ENCODE measurements around the gene RBM33. TPM values are rescaled to one million over a fixed set of nuclear protein-coding genes. Genes with fewer than 3 reads are reported as not detected.
"Not testable (repeated sequence)": the region's sequence is repeated elsewhere in the genome, so short reads cannot be mapped to it uniquely, and the experiment has no call there.

Gene RBM33
- total and polyA plus RNA-seq, 3 experiments from 2014 or later: 68.5 to 71.6 (median 68.7) TPM

DNA sequence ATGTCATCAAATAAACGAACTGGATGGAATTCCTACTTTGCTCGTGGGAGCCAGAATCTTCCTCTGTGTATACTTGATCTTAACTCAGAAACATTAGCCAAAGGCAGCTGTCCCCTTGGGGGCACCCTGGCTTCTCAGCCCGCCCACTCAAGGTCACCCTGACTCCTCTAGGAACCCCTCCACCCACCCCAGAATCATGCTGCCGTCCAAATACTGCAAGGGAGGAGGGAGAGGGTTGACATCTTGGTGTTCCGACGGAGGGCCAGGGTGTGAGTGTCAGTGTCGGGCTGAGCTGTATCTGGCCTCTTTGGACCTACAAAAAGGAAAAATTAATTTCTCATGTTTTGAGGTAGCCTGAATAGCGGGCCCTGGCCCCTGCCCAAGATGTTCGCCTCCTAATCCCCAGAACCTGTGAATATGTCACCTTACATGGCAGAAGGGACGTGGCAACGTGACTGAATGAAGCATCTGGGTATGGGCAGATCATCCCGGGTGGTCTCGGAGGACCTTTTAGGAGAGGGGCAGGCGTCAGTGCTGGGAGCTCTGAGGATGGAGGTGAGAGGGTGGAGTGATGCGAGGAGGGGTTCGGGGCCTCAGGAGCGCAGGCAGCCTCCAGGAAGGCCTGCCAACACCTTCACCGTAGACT, 40.5 kb upstream of the RBM33 start:
- H3K36me3 Mint-ChIP-seq: no peaks in the 10 kb centered on the region
- no peaks in the 10 kb centered on the region for H3K27me3 ChIP-seq (ENCODE audit: insufficient read depth, low read length, poor library complexity, severe bottlenecking)
- H3K36me3 ChIP-seq (ENCODE audit: insufficient read depth, low read length): no peaks in the 10 kb centered on the region
- peak overlapping the region in 1 of 8 donors; percentile 84 for H3K27ac Mint-ChIP-seq
- no peaks in the 10 kb centered on the region for H3K4me1 ChIP-seq (ENCODE audit: insufficient read depth, low read length)
- H3K4me3 ChIP-seq (ENCODE audit: low read length): no peak overlapping the region
- no peaks in the 10 kb centered on the region for H3K9me3 Mint-ChIP-seq
- ChIA-PET CTCF (interaction anchor here (2.2 kb wide), 1 partner anchor 164 kb away, joined by 6 read pairs; no protein-coding TSS in a partner anchor), POLR2A (no interaction called here)
- no peaks in the 10 kb centered on the region for H3K9me3 ChIP-seq (ENCODE audit: low read length)
- H3K27me3 Mint-ChIP-seq: peaks cover 11 to 55% of the 10 kb centered on the region in 2 donors
- H3K27ac ChIP-seq (ENCODE audit: low read depth, low read length): no peak overlapping the region
- H3K4me1 Mint-ChIP-seq: peaks cover 0 to 1% (median under 1%) of the 10 kb centered on the region in 3 donors
- no peak for DNase-seq
- no peak overlapping the region for H3K4me3 Mint-ChIP-seq

DNA sequence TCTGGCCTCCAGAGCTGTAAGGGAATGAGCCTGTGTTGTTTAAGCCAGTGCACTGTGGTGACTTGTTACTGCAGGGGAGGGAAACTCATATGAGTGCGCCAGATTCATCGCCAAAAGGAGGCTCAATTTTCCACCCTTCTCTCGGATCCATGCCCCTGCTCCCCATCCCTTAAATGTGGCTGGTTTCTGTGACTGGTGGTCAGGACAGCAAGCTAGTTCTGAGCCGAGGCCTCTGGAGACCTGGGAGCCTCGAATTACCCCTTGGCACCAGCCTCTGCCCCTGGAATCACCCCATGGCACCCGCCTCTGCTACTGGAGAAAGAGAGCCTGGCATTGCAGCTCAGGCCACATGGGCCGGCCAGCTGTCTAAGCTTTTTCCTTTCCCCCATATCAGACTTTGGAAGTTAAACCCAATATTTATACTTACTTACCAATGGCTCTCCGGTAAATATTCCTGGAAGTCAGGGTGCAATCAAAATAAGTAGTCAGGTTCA, 39.9 kb upstream of the RBM33 start:
- Mint-ChIP-seq H3K4me1 (no peaks in the 10 kb centered on the region), H3K9me3 (no peaks in the 10 kb centered on the region), H3K36me3 (no peaks in the 10 kb centered on the region), H3K27me3 (peaks cover 6 to 49% of the 10 kb centered on the region in 2 donors), H3K27ac (no peak overlapping the region), H3K4me3 (no peak overlapping the region)
- Histone ChIP-seq H3K9me3 (ENCODE audit: low read length) (no peaks in the 10 kb centered on the region), H3K36me3 (ENCODE audit: insufficient read depth, low read length) (no peaks in the 10 kb centered on the region), H3K27me3 (ENCODE audit: insufficient read depth, low read length, poor library complexity, severe bottlenecking) (no peaks in the 10 kb centered on the region), H3K4me3 (ENCODE audit: low read length) (no peak overlapping the region), H3K4me1 (ENCODE audit: insufficient read depth, low read length) (no peaks in the 10 kb centered on the region), H3K27ac (ENCODE audit: low read depth, low read length) (no peak overlapping the region)
- ChIA-PET CTCF (interaction anchor here (0.7 to 2.2 kb wide), 2 partner anchors 14 to 163 kb away, joined by 3 to 6 read pairs; no protein-coding TSS in a partner anchor), POLR2A (no interaction called here)
- DNase-seq: no peak

DNA sequence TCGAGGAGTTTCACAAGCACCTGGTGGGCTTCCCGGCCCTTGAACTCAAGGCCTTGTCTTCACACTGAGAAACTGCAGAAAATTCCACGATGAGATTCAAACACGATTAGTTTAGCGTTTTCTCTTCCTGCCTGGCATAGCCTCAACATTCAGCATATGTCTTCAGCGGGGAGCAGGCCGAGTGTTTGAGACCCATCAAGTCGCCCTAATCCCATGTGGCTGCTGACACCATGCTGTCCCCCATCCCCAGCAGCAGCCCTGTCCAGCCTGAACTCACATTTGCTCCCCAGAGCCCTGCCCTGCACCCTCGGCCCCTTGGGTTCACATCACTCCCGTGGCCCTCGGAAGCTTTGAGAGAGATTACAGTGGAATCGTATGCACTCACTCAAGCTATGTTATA, 35.3 kb upstream of the RBM33 start:
- H3K4me1 Mint-ChIP-seq: no peaks in the 10 kb centered on the region
- H3K27ac Mint-ChIP-seq: no peak overlapping the region
- H3K4me3 ChIP-seq (ENCODE audit: low read length): no peak overlapping the region
- DNase-seq: no peak
- H3K27me3 Mint-ChIP-seq: peaks cover 4 to 25% of the 10 kb centered on the region in 2 donors
- H3K36me3 ChIP-seq (ENCODE audit: insufficient read depth, low read length): no peaks in the 10 kb centered on the region
- H3K27ac ChIP-seq (ENCODE audit: low read depth, low read length): no peak overlapping the region
- no peaks in the 10 kb centered on the region for H3K4me1 ChIP-seq (ENCODE audit: insufficient read depth, low read length)
- ChIA-PET POLR2A (no interaction called here), CTCF (interaction anchor here (1.8 kb wide), 1 partner anchor 10 kb away, joined by 6 read pairs; no protein-coding TSS in a partner anchor)
- no peaks in the 10 kb centered on the region for H3K9me3 ChIP-seq (ENCODE audit: low read length)
- H3K4me3 Mint-ChIP-seq: no peak overlapping the region
- H3K9me3 Mint-ChIP-seq: no peaks in the 10 kb centered on the region
- no peaks in the 10 kb centered on the region for H3K27me3 ChIP-seq (ENCODE audit: insufficient read depth, low read length, poor library complexity, severe bottlenecking)
- no peaks in the 10 kb centered on the region for H3K36me3 Mint-ChIP-seq

DNA sequence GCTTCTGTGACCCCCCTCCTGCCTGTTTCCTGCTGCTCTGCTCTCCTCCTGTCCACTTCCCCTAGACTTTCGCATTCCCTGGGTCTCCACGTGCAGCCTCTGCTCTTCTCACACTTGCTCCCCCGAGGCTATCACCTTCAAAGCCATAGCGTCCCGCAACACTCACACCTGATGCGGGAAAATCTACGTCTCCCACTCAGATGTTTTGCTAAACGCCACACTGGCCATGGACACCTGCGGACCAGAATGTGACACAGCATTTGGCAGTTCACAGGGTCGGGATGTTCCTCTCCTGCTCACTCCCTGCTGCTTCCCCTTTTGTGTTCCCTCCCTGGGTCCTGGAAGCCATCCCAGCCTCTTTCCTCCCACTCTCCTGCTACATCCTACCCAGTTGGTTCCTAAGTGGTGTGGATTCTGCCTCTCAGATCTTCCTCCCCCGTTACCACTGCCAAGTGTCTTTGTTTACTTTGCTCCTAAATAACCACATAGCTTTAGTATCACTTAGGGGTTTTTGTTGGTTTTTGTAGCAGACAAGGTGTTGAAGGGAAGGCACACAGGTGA, 33.7 kb upstream of the RBM33 start:
- H3K4me1 Mint-ChIP-seq: no peaks in the 10 kb centered on the region
- POLR2A ChIA-PET: no interaction called here
- Histone ChIP-seq H3K4me3 (ENCODE audit: low read length) (no peak overlapping the region), H3K36me3 (ENCODE audit: insufficient read depth, low read length) (no peaks in the 10 kb centered on the region), H3K9me3 (ENCODE audit: low read length) (no peaks in the 10 kb centered on the region), H3K27me3 (ENCODE audit: insufficient read depth, low read length, poor library complexity, severe bottlenecking) (no peaks in the 10 kb centered on the region), H3K27ac (ENCODE audit: low read depth, low read length) (no peak overlapping the region), H3K4me1 (ENCODE audit: insufficient read depth, low read length) (no peaks in the 10 kb centered on the region)
- no peaks in the 10 kb centered on the region for H3K36me3 Mint-ChIP-seq
- CTCF ChIA-PET: interaction anchor here (1.0 kb wide), 1 partner anchor 9 kb away, joined by 3 read pairs; no protein-coding TSS in a partner anchor
- DNase-seq: no peak
- H3K27me3 Mint-ChIP-seq: peaks cover 2 to 19% of the 10 kb centered on the region in 2 donors
- peak overlapping the region in 1 of 7 donors; percentile 20 for H3K4me3 Mint-ChIP-seq
- peaks cover 0 to 3% (median 0%) of the 10 kb centered on the region in 5 donors for H3K9me3 Mint-ChIP-seq
- no peak overlapping the region for H3K27ac Mint-ChIP-seq

GRCh38 chr7:155611808-155612447, 32.5 kb upstream of the RBM33 start:
- Histone ChIP-seq H3K27me3 (ENCODE audit: insufficient read depth, low read length, poor library complexity, severe bottlenecking) (no peaks in the 10 kb centered on the region), H3K4me3 (ENCODE audit: low read length) (no peak overlapping the region), H3K4me1 (ENCODE audit: insufficient read depth, low read length) (no peaks in the 10 kb centered on the region), H3K27ac (ENCODE audit: low read depth, low read length) (no peak overlapping the region), H3K36me3 (ENCODE audit: insufficient read depth, low read length) (no peaks in the 10 kb centered on the region), H3K9me3 (ENCODE audit: low read length) (no peaks in the 10 kb centered on the region)
- H3K27me3 Mint-ChIP-seq: peaks cover 2 to 11% of the 10 kb centered on the region in 2 donors
- peaks cover 0 to 3% (median 0%) of the 10 kb centered on the region in 5 donors for H3K9me3 Mint-ChIP-seq
- H3K4me1 Mint-ChIP-seq: no peaks in the 10 kb centered on the region
- no peaks in the 10 kb centered on the region for H3K36me3 Mint-ChIP-seq
- ChIA-PET POLR2A (no interaction called here), CTCF (interaction anchor here (1.1 kb wide), 1 partner anchor 13 kb away, joined by 5 read pairs; no protein-coding TSS in a partner anchor)
- no peak for DNase-seq
- H3K4me3 Mint-ChIP-seq: no peak overlapping the region
- no peak overlapping the region for H3K27ac Mint-ChIP-seq

DNA sequence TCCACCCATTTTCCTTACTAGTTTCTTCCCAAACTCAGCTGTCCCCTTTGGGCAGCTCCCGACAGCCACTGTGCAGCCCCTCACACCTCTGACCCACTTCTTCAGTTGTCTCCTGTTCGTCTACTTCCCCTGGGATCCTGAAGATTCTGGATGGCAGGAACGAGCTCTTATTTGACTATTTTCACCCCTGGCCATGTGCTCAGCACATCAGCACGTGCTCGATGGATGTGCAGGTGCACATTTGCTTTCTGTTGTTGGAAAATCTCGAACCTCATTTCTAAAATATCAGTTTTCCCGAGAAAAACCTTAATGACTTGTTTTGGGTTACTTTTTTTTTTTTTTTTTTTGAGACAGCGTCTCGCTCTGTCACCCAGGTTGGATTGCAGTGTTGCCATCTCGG, 31.8 kb upstream of the RBM33 start:
- POLR2A ChIA-PET: no interaction called here
- Mint-ChIP-seq H3K9me3 (peaks cover 0 to 3% (median 0%) of the 10 kb centered on the region in 5 donors), H3K4me1 (no peaks in the 10 kb centered on the region), H3K27ac (no peak overlapping the region), H3K36me3 (no peaks in the 10 kb centered on the region), H3K27me3 (peaks cover 2 to 11% of the 10 kb centered on the region in 2 donors), H3K4me3 (peak overlapping the region in 1 of 7 donors; percentile 52)
- H3K4me1 ChIP-seq (ENCODE audit: insufficient read depth, low read length): no peaks in the 10 kb centered on the region
- no peak overlapping the region for H3K27ac ChIP-seq (ENCODE audit: low read depth, low read length)
- CTCF ChIA-PET: interaction anchor here (1.1 to 1.2 kb wide), 2 partner anchors 14 to 155 kb away, joined by 3 to 5 read pairs; no protein-coding TSS in a partner anchor
- H3K4me3 ChIP-seq (ENCODE audit: low read length): no peak overlapping the region
- no peaks in the 10 kb centered on the region for H3K27me3 ChIP-seq (ENCODE audit: insufficient read depth, low read length, poor library complexity, severe bottlenecking)
- H3K36me3 ChIP-seq (ENCODE audit: insufficient read depth, low read length): no peaks in the 10 kb centered on the region
- no peak for DNase-seq
- no peaks in the 10 kb centered on the region for H3K9me3 ChIP-seq (ENCODE audit: low read length)

DNA sequence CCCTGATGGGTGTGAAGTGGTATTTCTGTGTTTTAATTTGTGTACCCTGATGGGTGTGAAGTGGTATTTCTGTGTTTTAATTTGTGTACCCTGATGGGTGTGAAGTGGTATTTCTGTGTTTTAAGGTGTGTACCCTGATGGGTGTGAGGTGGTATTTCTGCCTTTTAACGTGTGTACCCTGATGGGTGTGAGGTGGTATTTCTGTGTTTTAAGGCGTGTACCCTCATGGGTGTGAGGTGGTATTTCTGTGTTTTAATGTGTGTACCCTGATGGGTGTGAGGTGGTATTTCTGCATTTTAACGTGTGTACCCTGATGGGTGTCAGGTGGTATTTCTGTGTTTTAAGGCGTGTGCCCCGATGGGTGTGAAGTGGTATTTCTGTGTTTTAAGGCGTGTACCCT, 29.4 kb upstream of the RBM33 start:
- DNase-seq; H3K4me1 Mint-ChIP-seq; H3K4me1 ChIP-seq (ENCODE audit: insufficient read depth, low read length); CTCF ChIA-PET; H3K9me3 ChIP-seq (ENCODE audit: low read length); H3K27me3 ChIP-seq (ENCODE audit: insufficient read depth, low read length, poor library complexity, severe bottlenecking); H3K9me3 Mint-ChIP-seq; POLR2A ChIA-PET; H3K27ac ChIP-seq (ENCODE audit: low read depth, low read length); H3K36me3 Mint-ChIP-seq; H3K36me3 ChIP-seq (ENCODE audit: insufficient read depth, low read length); H3K27ac Mint-ChIP-seq; H3K4me3 ChIP-seq (ENCODE audit: low read length); H3K4me3 Mint-ChIP-seq: not testable (repeated sequence)
- H3K27me3 Mint-ChIP-seq: peaks cover 2 to 11% of the 10 kb centered on the region in 2 donors

All from CD8-positive, alpha-beta memory T cell (primary cell).